Measurements from ENCODE around the gene HIVEP3. TPM values are rescaled to one million over a fixed set of nuclear protein-coding genes. Genes with fewer than 3 reads are reported as not detected.

The HIVEP3 gene
- total and polyA plus RNA-seq, 2 of the 13 experiments (the other 11 are each of a cell fraction or from before 2014, with no cell fraction given), result 0.05 TPM; not detected in 1

DNA sequence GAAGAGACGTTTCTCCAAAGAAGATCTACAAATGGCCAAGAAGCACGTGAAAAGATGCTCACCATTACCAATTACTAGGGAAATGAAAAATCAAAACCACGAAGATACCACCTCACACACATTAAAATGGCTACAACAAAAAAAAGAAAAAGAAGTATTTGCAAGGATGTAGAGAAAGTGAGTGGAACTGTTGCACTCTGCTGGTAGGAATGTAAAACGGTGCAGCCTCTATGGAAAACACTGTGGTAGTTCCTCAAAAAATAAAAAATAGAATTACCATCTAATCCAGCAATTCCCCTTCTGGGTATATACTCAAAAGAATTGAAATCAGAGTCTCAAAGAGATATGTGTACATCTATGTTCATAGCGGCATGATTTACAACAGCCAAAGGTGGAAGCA lies 318.8 kb downstream of the HIVEP3 start:
- no TSS peak for BruUV-seq (replicated peaks)
- Histone ChIP-seq H3K27me3 (ENCODE audit: control insufficient read depth in 1 of 2, insufficient read depth in 2 of 2, low read length in 2 of 2) (no peaks in the 10 kb centered on the region; a peak in 1 of 5 replicates), H3K27ac (ENCODE audit: extremely low read length, insufficient read depth, low read length) (no peak overlapping the region), H3K4me2 (ENCODE audit: low read depth, low read length) (no peak overlapping the region), H3K9ac (ENCODE audit: insufficient read depth, low read depth, low read length) (no peak overlapping the region), H3K9me3 (ENCODE audit: low read length) (no peaks in the 10 kb centered on the region), H3K79me2 (ENCODE audit: insufficient read depth, low read length) (no peaks in the 10 kb centered on the region), H4K20me1 (ENCODE audit: insufficient read depth, low read length) (no peaks in the 10 kb centered on the region), H3K36me3 (replicated peaks in 1 of 2; ENCODE audit: control insufficient read depth in 1 of 2, insufficient read depth in 2 of 2, low read length in 2 of 2) (no peaks in the 10 kb centered on the region), H3K4me1 (ENCODE audit: insufficient read depth, low read length) (no peaks in the 10 kb centered on the region), H3K4me3 (replicated peaks in 1 of 3; ENCODE audit: insufficient read depth in 1 of 3, low read depth in 2 of 3, low read length in 3 of 3) (no peak overlapping the region), H2AFZ (ENCODE audit: low read length) (no peak overlapping the region)
- 13% methylated on average over 5 of the region's 5 CpGs for WGBS (ENCODE audit: low lambda C conversion rate)
- in situ Hi-C loops (cut with HindIII; ENCODE audit: extremely low pct_ligation_motif_present, low pct_unique_long_range_greater_than_20kb) (no loop called here), intact Hi-C loops (cut with micrococcal nuclease; ENCODE audit: unreplicated experiment) (no loop called here)
- ChIA-PET CTCF (ENCODE audit: low intra/inter-chr PET ratio, low total read pairs) (no interaction called here), POLR2A (no interaction called here)
- ATAC-seq (peak; percentile 31; the same call in 1 of the 3 replicates), FAIRE-seq (no peak), DNase-seq (ENCODE audit: low spot score) (no peak)
- TF ChIP-seq CTCF (CRISPR knock-in tag; IDR thresholded peaks at IDR 0.05) (peak; percentile 29; the same call in 1 of the 2 replicates), TFAP4 (IDR thresholded peaks at IDR 0.05; ENCODE audit: borderline replicate concordance, low read depth) (no peak), TEAD3 (CRISPR knock-in tag; optimal IDR thresholded peaks at IDR 0.05; ENCODE audit: borderline replicate concordance) (peak; percentile 98), ESRRA (CRISPR knock-in tag; IDR thresholded peaks at IDR 0.05; ENCODE audit: low read depth) (no peak)

GRCh38 chr1:41598325-41598724 lies 320.4 kb downstream of the HIVEP3 start:
- no peak overlapping the region for H3K9ac ChIP-seq (ENCODE audit: insufficient read depth, low read depth, low read length)
- peaks cover 0 to 5% of the 10 kb centered on the region in 2 experiments; a peak in 2 of 5 replicates for H3K27me3 ChIP-seq (ENCODE audit: control insufficient read depth in 1 of 2, insufficient read depth in 2 of 2, low read length in 2 of 2)
- H3K4me3 ChIP-seq (replicated peaks in 1 of 3; ENCODE audit: insufficient read depth in 1 of 3, low read depth in 2 of 3, low read length in 3 of 3), result no peak overlapping the region
- CTCF ChIA-PET (ENCODE audit: low intra/inter-chr PET ratio, low total read pairs), result no interaction called here
- ATAC-seq, result no peak
- no peak overlapping the region for H3K4me2 ChIP-seq (ENCODE audit: low read depth, low read length)
- POLR2A ChIA-PET, result no interaction called here
- H4K20me1 ChIP-seq (ENCODE audit: insufficient read depth, low read length), result no peaks in the 10 kb centered on the region
- no peak for DNase-seq (ENCODE audit: low spot score)
- H3K36me3 ChIP-seq (replicated peaks in 1 of 2; ENCODE audit: control insufficient read depth in 1 of 2, insufficient read depth in 2 of 2, low read length in 2 of 2), result no peaks in the 10 kb centered on the region
- 22% methylated on average over 3 of the region's 3 CpGs for WGBS (ENCODE audit: low lambda C conversion rate)
- in situ Hi-C loops (cut with HindIII; ENCODE audit: extremely low pct_ligation_motif_present, low pct_unique_long_range_greater_than_20kb) (no loop called here), intact Hi-C loops (cut with micrococcal nuclease; ENCODE audit: unreplicated experiment) (no loop called here)
- H3K27ac ChIP-seq (ENCODE audit: extremely low read length, insufficient read depth, low read length), result no peak overlapping the region
- H3K79me2 ChIP-seq (ENCODE audit: insufficient read depth, low read length), result no peaks in the 10 kb centered on the region
- H3K9me3 ChIP-seq (ENCODE audit: low read length), result no peaks in the 10 kb centered on the region
- no TSS peak for BruUV-seq (replicated peaks)
- no peak for FAIRE-seq
- H3K4me1 ChIP-seq (ENCODE audit: insufficient read depth, low read length), result no peaks in the 10 kb centered on the region
- no peak overlapping the region for H2AFZ ChIP-seq (ENCODE audit: low read length)
- TF ChIP-seq THAP11 (CRISPR knock-in tag; IDR thresholded peaks at IDR 0.05) (no peak), ZNF24 (IDR thresholded peaks at IDR 0.05) (no peak), ZNF629 (CRISPR knock-in tag; conservative IDR thresholded peaks at IDR 0.05) (no peak), NKX3-1 (CRISPR knock-in tag; IDR thresholded peaks at IDR 0.05) (no peak), HDAC1 (CRISPR knock-in tag; IDR thresholded peaks at IDR 0.05) (no peak), NBN (conservative IDR thresholded peaks at IDR 0.05) (no peak), ZNF674 (CRISPR knock-in tag; IDR thresholded peaks at IDR 0.05; ENCODE audit: low read depth) (no peak)
- TF ChIP-seq, protein P1, sequence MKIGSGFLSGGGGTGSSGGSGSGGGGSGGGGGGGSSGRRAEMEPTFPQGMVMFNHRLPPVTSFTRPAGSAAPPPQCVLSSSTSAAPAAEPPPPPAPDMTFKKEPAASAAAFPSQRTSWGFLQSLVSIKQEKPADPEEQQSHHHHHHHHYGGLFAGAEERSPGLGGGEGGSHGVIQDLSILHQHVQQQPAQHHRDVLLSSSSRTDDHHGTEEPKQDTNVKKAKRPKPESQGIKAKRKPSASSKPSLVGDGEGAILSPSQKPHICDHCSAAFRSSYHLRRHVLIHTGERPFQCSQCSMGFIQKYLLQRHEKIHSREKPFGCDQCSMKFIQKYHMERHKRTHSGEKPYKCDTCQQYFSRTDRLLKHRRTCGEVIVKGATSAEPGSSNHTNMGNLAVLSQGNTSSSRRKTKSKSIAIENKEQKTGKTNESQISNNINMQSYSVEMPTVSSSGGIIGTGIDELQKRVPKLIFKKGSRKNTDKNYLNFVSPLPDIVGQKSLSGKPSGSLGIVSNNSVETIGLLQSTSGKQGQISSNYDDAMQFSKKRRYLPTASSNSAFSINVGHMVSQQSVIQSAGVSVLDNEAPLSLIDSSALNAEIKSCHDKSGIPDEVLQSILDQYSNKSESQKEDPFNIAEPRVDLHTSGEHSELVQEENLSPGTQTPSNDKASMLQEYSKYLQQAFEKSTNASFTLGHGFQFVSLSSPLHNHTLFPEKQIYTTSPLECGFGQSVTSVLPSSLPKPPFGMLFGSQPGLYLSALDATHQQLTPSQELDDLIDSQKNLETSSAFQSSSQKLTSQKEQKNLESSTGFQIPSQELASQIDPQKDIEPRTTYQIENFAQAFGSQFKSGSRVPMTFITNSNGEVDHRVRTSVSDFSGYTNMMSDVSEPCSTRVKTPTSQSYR (CRISPR knock-in tag; IDR thresholded peaks at IDR 0.05; ENCODE audit: borderline replicate concordance), result no peak
- TF ChIP-seq, protein P2, sequence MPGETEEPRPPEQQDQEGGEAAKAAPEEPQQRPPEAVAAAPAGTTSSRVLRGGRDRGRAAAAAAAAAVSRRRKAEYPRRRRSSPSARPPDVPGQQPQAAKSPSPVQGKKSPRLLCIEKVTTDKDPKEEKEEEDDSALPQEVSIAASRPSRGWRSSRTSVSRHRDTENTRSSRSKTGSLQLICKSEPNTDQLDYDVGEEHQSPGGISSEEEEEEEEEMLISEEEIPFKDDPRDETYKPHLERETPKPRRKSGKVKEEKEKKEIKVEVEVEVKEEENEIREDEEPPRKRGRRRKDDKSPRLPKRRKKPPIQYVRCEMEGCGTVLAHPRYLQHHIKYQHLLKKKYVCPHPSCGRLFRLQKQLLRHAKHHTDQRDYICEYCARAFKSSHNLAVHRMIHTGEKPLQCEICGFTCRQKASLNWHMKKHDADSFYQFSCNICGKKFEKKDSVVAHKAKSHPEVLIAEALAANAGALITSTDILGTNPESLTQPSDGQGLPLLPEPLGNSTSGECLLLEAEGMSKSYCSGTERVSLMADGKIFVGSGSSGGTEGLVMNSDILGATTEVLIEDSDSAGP (CRISPR knock-in tag; IDR thresholded peaks at IDR 0.05; ENCODE audit: borderline replicate concordance), result no peak

Data from HepG2 (cell line).